ENCODE results near the gene MVB12B.
"Not testable (repeated sequence)": the region's sequence is repeated elsewhere in the genome, so short reads cannot be mapped to it uniquely, and the experiment has no call there.

Gene MVB12B

DNA sequence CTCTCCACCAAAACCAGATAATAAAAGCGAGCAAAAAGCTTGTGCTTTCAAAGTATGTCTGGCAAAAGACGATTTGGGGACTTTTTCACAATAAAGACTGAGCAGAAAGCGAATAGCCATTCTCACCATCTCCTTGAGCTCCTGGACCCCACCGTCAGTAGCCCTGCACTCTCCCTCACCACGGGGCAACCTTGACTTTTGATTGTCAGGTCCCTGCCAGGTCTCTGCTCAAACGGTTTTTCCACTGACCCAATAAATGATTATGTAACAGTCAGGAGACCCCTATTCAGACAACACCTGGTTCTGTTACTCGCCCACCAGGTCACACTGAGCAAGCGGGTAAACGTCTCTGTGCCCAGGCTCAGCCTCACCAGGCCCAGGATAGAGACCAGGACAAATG lies 131.3 kb downstream of the MVB12B start:
- FAIRE-seq, result no peak

GRCh38 chr9:126459126-126459525 lies 132.5 kb downstream of the MVB12B start:
- FAIRE-seq, result no peak

DNA sequence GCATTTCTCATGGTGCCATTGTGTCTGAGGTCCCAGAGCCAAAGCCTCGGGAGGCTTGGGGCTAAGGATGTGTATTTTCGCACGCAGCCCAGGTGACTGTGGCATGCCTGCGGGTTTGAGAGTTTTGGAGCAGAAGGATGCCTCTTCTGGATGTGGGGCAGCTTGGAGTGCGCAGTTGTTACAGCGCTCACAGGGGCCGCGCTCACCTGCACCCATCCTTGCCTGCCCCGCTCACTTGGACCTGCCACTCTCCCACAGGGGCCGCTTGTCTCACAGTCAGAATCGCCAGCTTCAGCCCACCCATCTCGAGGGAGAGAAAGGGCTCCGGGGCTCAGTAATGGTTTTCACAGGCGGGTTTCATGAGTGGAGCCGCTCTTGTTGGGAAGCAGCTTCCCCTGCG lies 132.9 kb downstream of the MVB12B start:
- FAIRE-seq, result no peak

DNA sequence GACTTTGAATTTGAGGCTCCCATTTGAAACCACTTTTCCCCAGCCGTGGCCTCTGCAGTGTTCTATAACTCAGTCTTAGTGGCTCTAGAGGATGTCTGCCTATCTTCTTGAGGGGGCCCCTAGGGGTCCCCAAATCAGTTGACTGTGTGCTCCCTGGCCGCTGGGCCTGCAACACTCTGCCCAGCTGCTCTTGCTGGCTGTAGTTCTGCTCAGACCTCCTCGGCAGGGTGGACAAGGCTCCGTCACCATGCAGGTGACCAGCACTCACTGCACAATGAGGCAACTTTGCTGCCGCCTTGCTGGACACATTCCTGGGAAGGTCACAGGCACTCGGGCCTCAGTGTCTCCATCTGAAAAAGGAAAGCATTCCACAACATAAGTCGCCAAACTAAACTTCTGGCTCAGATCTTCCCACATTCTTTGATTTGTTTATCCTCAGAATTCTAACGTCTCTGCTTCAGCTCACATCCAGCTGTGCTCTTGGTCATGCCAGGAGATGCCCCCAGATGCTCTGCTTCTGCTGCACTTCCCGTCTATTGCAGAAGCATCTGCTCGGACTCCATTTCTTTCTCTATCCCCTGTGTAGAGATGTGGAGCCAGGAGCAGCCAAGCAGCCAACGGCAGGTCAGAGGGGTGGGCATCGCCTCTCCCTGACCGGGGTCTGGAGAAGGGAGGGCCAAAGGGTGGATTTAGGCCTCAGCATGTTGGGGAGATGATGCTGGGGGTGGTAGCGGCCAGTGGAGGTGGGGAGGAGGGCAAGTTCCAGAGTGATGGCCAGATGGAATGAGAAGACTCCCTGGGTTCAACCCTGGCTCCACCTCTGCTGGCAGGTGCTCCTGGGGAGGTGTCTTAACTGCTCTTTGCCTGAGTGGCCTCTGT lies 133.6 kb downstream of the MVB12B start:
- FAIRE-seq, result no peak

DNA sequence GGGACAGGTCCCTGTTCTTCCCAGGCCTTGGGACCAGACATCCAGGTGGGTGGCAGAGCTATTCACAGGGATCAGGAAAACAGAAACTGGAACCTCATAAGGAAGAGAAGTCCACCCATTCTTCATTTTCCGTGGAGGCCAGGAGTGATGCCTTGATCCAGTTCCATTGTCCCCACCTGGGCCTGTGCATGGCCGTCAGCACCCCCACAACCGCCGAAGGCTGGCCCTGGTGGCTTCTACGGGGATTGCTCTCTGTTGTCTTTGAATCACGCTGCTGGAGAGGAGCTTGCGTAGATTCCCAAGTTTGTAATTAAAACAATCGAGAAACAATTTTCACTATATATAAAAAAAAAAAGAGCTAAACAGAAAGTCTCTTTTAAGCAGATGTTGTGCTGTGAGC lies 134.4 kb downstream of the MVB12B start:
- FAIRE-seq, result no peak

DNA sequence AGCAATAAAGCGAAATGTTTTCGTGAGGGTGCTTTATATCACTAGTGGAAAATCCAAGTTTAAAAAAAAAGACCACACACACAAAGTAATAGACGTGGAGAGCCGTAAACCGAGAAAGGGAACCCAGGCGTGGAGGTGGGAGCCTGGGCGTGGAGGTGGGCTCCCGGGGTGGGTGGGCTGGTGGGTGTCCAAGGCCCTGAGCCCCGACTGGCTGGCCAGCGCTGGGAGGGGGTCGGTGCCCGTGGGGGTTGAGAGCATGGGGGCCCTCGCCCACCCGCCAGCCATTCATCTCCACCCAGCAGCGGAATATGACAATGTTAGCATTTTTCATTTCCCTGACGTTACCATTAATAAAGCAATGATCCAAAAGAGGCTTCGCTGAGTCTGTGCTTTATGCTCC lies 135.0 kb downstream of the MVB12B start:
- no peak for FAIRE-seq

- FAIRE-seq, result no peak
These were observed 136.0 kb downstream of the MVB12B start for GRCh38 chr9:126462617-126463016.

- FAIRE-seq, result no peak
These were observed 136.8 kb downstream of the MVB12B start for GRCh38 chr9:126463426-126463825.

- no peak for FAIRE-seq
These were observed 138.2 kb downstream of the MVB12B start for GRCh38 chr9:126464694-126465441.

DNA sequence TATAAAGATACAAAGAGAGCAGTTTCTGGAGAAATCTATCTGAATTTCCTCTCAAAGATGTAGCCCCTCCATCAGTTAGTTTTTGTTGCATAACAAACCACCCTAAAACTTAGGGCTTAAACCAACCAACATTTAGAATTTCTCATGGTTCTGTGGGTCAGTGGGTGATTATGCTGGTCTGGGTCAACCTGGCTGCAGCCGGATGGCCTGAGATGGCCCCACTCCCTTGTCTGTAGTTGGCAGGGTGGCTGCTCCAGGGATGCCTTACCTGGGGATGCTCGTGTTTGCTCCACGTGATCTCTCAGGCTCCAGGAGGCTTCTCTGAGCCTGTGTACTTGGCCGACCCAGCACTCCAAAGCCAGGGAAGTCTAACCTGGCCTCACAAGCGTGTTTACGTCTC lies 139.3 kb downstream of the MVB12B start:
- no peak for FAIRE-seq

- FAIRE-seq, result no peak
These were observed 141.7 kb downstream of the MVB12B start for GRCh38 chr9:126468141-126468825.

DNA sequence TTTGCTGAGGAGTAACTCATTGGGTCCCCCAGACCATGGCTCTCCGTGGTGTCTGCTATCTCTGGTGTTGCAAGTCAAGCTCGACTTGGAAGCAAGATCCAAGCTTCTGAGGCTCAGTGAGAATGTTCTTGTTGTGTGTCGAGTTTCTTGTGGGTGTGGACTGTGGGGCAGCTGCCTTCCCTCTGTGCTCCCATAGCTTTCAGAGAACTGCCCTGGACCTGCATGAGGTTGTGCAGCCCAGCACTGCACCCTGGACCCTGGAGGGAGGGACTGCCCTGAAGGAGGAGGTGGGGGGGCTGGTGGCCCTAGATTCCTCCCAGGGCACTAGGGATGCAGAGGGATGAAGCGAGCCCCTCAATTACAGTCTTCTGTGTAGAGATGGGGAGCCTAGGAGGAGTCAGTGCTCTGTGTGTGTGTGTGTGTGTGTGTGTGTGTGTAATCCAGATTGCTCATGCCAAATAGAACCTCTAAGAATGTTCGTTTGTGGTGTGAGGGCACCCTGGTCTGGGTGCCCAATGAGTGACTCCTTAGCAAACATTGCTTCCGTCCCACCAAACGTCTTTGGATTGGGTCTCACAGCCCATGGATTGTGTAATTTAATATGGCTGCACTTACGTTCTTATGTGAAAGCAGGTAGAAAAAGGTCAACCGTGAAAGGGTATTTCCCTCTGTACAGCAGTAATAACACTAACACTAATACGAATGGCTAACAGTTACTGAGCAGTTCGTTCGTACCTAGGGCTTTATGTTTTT lies 143.8 kb downstream of the MVB12B start:
- FAIRE-seq, result no peak

- no peak for FAIRE-seq
These were observed 144.5 kb downstream of the MVB12B start for GRCh38 chr9:126471084-126471624.

GRCh38 chr9:126472198-126472947 lies 145.7 kb downstream of the MVB12B start:
- FAIRE-seq, result no peak

GRCh38 chr9:126472948-126473298 lies 146.3 kb downstream of the MVB12B start:
- FAIRE-seq, result no peak

DNA sequence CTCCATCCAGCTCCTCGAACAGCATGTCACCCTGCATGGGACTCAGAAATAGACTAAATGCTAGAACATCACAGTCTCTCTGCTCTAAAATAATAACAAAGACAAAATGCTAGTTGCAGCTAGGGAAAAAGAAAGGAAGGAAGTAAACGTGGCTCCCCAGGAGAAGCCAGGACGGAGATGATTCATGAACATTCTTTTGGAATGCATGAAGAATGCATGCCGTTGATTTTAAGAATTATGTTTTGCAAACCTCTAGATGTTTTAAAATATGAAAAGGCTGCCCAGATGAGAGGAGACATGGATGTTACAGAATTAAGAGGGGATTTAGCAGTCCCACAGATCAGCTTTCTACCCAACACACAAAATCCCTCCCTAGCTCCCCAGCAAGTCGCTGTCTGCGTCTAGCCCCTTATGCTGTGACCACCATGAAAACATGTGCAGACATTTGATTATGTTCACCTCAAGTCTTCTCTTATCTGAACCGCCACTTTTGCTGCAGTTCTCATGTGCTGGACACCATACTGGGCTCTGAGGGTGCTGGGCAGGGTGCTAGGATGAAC lies 147.7 kb downstream of the MVB12B start:
- FAIRE-seq, result no peak

- no peak for FAIRE-seq
These were observed 148.3 kb downstream of the MVB12B start for GRCh38 chr9:126474786-126475485.

DNA sequence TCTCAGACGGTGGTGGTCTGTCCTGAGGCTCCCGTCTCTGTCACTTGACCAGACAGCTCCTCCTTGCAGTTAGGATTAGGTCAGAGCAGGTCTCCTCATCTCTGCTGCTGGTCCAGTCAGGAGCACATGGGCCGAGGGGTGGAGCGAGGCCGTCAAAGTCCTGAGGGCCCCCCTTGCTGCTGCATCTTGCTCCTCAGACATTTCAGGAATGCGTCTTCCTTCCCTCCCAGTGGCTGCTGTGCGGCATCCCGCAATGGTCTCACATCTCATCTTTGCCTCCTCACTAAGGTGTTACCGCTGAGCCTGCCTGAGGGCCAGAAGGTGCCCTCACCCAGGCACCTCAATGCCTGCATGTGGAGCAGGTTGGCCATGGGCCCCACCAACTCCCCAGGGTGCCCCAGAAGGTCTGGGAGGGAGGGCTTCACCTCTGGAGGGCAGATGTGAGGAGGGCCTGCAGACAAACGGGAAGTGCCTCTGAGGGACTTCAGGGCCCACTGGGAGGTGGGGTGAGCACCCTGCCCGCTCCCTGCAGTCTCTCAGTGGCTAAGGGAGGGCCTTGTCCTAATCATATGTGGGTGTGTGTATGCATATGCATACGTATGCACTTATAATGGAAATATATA lies 149.4 kb downstream of the MVB12B start:
- FAIRE-seq, result no peak

GRCh38 chr9:126477432-126477831 lies 150.8 kb downstream of the MVB12B start:
- FAIRE-seq, result not testable (repeated sequence)

GRCh38 chr9:126478216-126478981 lies 151.8 kb downstream of the MVB12B start:
- FAIRE-seq, result no peak

Measured in islet of Langerhans (tissue), 1 donor.